Measurements from ENCODE around the gene RPL41.
"Not testable (repeated sequence)": the region's sequence is repeated elsewhere in the genome, so short reads cannot be mapped to it uniquely, and the experiment has no call there.

RPL41 gene

DNA sequence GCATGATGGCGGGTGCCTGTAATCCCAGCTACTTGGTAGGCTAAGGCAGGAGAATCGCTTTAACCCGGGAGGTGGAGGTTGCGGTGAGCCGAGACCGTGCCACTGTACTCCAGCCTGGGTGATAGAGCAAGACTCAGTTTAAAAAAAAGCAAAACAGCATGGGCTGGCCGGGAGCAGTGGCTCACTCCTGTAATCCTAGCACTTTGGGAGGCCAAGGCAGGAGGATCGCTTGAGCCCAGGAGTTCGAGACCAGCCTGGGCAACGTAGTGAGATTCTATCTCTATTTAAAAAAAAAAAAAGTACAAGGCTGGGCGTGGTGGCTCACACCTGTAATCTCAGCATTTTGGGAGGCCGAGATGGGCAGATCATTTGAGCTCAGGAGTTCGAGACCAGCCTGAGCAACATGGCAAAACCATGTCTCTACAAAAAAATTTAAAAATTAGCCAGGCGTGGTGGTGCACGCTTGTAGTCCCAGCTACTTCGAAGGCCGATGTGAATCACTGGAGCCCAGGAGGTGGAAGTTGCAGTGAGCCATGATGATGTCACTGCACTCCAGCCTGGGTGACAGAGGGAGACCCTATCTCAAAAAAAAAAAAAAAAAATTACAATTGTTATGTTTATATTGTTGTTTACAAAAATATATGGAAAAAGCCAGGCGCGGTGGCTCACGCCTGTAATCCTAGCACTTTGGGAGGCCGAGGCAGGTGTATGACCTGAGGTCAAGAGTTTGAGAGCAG is 40.2 kb downstream of the RPL41 start:
- DNase-seq: not testable (repeated sequence)

DNA sequence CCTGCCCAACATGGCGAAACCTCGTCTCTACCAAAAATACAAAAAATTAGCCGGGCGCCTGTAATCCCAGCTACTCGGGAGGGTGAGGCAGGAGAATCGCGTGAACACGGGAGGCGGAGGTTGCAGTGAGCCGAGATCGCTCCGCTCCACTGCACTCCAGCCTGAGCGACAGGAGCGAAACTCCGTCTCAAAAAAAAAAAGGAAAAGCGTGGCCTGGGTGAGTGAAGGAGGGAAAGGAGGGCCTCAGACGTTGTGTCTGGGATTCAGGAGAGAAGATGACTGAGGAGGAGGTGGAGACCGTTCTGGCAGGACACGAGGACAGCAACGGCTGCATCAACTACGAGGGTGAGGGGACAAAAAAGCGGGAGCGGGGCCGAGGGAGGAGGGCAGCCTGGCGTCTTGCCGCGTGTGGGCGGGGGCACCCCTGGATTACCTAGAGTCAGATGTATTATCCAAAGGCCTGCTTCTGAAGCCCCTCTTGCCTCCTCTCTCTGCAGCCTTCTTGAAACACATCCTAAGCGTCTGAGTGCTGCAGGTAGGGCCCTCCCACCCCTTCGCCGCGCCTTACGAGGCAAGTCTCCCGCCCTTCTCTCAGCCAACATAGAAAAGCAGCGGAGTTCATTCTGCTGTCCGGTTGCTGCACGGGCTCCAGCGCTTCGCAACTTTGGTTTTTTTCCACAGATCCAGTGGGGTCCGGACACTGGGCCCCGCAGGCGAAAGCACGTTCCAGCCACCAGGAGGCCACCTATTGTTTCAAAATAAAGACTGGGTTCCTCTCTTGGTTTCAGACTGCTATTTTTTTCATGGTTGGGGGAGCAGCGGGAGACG is 41.0 kb downstream of the RPL41 start:
- peak; percentile 90 to 94 for DNase-seq

DNA sequence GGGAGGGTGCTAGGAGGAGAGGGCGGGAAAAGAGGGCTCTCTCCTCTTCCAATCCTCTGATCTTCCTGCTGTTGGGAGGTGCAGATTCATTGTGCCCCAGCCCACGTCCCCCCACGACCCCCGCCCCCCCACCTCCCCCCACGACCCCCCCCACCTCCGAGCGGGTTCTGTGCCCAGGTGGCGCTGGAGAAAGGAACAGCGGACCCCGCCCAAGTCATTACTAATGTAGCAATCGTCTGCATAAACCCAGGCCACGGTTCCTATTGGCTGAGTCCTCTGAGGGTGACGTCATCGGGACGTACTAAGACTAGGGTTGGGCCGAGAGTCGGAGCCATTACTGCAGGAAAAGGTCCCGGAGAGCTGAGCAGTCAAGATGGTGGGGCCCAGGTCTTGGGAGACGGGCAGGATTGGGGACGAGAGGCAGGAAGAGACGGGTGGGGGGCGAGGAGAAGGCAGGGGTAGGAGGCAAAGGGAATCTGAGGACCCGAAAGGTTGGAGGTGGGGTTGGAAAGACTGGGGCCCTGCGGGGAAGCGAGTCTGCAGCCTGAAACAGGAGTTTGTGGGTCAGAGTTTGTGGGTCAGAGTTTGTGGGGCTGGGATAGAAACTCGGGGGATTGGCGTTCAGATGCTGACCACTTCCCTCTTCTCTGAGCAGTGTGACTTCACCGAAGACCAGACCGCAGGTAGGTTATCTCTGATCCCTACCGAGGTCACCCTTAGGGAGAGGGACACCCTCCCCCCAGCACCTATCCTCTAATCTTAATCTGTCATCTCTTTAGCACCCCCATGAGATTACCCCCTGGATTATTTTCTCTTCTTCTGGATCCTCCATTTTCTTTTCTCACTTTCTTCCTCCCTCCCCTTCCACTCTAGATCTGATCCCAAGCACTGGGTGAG is 41.8 kb downstream of the RPL41 start, which contains the start of gene MYL6:
TSS of gene MYL6 (plus strand) at position 331 of the 897 bp plus-strand sequence. CDS start at position 374, 43 bp downstream.
- peak; percentile 98 for DNase-seq

DNA sequence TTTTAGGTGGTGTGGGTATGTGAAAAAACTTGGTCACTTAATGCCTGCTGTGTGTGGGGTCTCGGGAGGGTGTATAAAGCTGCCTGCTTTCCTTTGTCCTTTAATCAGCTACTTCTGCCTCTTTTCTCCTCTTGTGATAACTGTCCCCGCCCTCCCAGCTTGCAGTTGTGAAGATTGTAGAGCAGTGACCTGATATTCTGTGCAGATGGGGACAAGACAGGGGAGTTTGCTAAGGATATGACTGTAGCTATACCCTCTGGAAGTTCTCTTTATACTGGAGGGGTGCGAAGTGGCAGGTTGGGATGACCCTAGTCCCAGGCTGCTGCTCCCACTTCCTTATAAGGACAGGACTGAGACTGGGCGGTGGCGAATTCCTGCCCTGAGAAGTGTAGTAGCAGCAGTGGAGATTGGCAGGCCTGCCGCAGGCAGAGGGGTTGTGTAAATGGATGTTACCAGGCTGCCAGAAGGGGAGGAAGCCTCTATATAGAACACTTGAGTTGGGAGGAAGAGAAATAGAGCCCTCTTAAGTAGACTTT is 42.6 kb downstream of the RPL41 start:
- peak; percentile 47 to 71 for DNase-seq

DNA sequence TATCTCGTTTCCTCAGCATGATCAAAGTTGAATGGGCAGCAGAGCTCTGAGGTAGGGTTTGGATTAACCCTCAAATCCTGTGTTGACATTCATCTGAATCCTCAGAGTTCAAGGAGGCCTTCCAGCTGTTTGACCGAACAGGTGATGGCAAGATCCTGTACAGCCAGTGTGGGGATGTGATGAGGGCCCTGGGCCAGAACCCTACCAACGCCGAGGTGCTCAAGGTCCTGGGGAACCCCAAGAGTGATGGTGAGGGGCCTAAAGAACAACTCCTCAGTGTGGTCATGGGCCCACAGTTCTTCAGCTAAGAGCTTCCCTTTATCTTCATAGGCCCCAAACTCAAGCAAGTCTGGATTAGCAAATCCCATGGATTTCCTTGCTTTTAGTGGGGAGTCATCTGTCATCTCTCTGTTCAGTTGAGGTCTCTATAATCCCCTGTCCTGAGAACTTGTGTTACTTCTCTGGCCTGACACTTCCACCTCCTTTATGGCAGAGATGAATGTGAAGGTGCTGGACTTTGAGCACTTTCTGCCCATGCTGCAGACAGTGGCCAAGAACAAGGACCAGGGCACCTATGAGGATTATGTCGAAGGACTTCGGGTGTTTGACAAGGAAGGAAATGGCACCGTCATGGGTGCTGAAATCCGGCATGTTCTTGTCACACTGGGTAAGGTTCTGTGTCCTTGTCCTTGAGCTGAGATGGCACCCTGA is 43.2 kb downstream of the RPL41 start:
- no peak for DNase-seq

DNA sequence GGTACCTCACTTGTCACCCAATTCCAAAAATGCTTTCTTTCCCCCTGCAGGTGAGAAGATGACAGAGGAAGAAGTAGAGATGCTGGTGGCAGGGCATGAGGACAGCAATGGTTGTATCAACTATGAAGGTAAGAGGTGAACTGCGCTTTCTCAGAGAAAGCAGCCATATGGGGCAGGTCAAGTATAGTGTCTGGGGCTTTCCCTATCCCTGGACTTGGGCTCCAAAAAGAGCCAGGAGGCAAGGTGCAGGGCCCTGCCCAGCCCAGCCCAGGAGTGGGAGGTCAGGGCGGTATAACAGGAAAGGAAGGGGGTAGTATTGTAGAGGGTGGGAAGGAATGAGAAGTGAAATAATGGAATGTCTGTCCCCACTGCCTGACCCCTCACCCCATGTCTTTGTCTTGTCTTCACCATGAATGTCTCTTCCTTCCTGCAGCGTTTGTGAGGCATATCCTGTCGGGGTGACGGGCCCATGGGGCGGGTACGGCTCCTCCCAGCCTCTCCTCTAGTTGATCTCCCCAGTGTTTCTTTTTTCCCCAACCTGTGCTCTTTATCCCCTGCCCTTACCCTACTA is 43.8 kb downstream of the RPL41 start:
- peak; percentile 30 to 36 for DNase-seq

DNA sequence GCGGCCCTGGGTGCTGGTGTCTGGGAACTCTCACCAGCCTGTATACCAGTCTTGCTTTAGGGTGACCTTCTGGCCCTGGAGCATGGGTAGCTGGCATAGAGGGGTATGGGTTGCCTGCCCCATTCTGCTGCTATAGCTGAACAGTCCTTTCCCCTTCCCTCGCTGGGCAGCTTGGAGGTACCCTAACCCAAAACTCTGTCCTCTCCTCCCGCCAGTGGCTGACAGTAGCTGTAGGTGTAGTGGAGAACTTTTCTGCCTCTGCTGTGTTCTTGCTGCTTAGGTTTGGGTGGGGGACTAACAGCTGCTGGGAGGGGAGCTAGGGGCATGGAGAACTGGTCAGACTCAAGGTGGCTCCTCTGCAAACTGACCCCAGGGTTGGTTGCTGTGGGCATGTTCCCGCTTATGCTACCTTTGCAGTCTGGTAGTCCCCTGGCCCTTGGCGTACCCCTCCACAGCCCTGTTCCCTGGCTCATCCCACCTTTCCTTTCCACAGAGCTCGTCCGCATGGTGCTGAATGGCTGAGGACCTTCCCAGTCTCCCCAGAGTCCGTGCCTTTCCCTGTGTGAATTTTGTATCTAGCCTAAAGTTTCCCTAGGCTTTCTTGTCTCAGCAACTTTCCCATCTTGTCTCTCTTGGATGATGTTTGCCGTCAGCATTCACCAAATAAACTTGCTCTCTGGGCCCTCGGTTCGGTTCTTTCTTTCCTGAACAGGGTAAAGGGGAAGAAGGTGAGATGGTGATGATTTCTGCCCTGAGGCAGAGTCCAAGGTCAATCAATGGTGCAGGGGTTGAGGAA is 44.7 kb downstream of the RPL41 start:
- DNase-seq: no peak

DNA sequence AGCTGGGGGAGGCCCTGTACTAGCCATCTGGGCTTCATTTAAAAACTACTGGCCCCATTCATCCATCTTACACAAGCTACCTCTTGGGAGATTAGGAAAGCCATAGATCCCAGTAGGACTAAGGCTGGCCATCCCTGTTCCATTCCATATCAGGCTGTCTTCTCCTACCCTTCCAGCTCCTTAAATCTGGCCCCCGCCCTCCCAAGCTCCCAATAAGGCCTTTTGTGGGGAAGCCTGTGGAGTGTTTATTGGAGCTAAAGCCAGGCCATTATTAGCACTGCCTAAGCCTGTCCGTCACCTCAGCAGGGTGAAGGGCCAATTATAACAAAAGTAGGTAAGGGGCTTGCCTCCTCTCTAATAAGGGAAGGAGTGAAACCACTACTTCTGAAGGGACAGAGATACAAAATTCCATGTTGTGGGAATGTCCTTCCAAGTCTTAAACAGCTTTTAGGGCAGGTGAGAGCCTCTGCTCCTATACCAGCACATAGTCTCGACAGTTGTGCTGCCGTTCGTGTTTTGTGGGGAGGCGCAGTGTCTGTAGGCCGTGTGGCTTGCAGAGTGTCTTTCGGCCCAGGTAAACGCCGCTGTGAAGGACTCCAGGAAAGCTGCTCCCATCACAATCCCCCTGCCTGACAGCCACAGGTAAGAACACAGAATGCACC is 45.4 kb downstream of the RPL41 start:
- no peak for DNase-seq

DNA sequence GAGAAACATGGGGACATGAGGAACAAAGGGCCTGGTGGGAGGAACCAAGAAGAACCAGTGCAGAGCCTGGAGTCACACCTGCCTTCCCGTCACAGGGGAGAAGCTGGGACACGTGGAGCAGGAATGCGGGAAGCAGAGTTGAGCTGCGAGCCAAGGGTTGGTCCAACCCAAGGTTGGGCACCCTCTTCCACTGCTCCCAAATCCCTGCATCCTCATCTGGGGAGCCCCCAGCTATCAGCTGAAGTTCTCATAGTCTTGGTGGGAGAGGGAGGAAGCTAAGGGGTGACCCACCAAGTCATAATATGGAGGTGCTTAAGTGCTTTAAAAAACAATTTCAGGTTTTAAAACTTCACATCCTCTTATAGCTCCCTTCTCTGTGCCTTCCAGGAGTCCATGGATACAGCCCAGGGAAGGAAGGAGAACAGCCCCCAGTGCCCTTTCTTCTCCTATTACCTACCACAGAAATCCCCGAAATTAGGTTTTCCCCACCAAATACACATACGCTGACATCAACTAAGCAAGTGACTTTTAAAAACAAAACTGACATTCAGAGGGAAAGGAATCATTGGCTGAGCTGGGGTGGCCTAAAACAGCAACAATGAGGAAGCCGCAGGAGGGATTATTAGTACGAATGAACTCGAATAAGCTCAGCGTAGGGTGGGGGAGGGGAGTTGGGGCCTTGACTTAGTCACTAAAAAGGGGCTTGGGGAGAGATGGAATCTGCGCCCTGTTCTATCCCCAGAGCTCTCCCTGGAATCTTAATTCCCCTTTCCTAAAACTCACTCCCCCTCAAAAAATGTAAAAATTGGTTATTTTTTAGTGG is 46.2 kb downstream of the RPL41 start:
- no peak for DNase-seq

DNA sequence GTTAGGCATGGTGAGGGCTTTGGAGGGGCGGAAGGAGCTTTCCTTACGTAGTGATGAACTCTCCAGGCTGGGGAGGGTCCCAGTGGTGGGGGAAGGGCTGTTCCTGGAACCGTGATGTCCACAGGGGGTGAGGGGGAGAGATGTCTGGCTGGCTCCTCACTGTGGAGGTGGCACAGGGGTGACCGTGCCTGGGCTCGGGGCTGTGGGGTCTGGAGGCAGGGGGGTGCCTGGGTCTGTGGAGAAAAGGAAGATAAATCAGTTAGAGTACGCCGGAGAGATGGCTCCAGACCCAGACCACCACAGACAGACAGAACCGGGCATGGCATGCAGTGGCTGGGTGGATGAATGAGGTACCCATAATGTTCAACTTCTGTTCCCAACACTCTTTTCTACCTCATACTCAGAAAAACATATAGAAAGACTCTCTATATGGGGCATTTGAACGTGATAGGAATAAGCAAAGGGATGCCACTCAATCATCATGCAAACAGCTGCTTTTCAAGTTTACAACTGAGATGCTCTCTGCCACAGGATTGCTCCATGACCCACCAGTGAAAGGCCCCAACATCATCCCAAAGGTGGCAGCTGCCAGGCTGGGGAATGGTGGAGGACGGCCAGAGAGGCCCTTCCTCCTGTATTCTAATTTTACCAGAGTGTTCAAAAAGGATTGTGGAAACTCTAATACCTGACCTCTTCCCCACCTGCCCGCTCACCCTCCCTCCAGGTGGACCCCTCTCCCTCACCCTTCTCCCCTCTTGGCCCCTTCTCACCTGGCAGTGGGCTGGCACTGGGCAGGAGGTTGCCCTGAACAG is 47.3 kb downstream of the RPL41 start:
- DNase-seq: no peak

DNA sequence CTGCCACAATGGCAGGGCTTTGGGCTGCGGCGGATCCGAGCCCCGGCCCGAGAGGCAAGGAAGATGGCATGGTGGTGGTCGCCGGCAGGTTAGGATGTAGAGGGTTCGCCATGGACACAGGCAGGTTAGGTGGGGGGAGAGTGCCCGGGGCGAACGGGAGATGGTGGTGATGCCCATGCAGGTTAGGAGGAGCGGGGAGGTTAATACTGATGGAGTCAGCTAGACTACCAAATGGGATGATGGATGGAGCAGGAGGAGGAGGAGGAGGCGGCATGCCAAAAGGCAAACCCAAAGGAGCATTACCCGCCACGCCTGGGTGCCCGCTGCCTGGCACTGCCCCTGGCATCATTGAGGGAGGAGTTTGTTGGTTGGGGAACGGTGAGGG is 47.9 kb downstream of the RPL41 start:
- DNase-seq: no peak

DNA sequence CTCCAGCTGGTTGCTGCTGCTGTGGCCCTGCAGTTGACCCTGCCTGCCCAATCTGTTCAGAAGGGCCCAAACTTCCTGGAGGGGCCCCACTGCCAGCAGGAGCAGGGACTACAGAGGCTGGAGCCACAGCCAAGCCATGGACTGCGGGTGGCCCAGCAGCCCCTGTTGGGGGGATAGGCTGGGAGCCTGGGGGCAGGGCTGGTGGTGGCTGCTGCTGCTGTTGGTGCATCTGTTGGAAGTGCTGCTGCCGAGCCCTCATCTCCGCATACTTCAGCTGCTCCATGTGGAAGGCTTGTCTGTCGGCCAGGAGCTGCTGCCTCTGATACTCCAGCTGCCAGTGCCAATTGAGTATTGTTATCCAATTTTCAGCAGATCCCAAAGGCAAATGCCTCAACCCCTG is 48.9 kb downstream of the RPL41 start:
- no peak for DNase-seq

Measured in Kasumi-1 (cell line).